ENCODE measurements around the gene SSUH2. TPM values are rescaled to one million over a fixed set of nuclear protein-coding genes. Genes with fewer than 3 reads are reported as not detected.
"Not testable (repeated sequence)": the region's sequence is repeated elsewhere in the genome, so short reads cannot be mapped to it uniquely, and the experiment has no call there.

The SSUH2 gene, protein sequence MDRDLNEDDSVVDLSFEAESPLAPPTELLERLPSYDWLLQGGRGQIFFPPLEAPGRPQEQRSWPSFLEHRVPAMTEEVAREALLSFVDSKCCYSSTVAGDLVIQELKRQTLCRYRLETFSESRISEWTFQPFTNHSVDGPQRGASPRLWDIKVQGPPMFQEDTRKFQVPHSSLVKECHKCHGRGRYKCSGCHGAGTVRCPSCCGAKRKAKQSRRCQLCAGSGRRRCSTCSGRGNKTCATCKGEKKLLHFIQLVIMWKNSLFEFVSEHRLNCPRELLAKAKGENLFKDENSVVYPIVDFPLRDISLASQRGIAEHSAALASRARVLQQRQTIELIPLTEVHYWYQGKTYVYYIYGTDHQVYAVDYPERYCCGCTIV
- polyA plus RNA-seq, result 1 to 10 TPM in 1 of 3 donors, under 1 TPM in 2; 0.10 to 1.9 (median 0.61) TPM

DNA sequence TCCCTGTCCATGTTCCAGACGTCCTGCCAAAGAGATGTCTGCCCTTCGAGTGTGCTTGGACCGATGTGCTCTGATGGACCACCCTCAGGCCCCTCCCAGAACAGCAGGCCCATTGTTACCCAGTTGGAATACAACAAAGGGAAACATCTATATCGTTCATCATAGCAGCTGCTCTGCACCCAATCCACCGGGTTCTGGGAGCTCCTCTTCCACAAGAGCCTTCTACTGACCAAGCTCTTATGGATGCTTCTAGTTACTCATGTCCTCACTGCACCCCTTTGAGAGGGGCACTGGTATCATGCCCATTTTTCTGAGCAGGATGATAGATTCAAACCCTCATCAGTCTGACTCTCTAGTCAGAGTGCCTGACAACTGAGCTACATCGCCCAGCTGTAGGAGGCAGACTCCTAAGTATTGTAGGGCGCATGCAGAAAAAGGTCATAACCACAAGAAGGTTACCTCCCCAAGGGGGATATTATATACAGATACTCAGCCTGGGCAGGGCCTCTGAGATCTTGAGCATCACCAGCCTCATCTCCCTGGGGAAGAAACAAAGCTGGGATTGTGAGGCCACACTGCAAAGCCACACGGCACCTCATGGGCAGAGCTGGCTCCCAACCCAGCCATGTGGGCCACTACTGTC, at the start of gene SSUH2:
SSUH2 (minus strand) TSS at position 51 of the 643 bp plus-strand sequence; CDS start at position 11, 40 bp downstream.
- WGBS, 3 donors, result 73 to 80% (median 80%) methylated on average over 8 of the region's 8 CpGs

DNA sequence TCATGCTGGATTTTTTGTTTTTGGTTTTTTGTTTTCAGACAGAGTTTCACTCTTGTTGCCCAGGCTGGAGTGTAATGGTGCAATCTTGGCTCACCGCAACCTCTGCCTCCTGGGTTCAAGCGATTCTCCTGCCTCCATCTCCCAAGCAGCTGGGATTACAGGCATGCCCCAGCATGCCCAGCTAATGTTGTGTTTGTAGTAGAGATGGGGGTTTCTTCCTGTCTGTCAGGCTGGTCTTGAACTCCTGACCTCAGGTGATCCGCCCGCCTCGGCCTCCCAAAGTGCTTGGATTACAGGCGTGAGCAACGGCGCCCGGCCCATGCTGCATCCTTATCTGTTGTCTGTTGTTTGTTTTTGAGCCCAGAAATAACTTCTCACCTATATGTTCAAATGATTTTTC, 46.7 kb upstream of the SSUH2 start:
- 86 to 91% (median 86%) methylated on average over 9 of the region's 9 CpGs for WGBS, 3 donors
- H3K27ac ChIP-seq (ENCODE audit: low read depth, low read length), result not testable (repeated sequence)

More for the DNA sequence above, at the start of gene SSUH2:
- H3K27ac ChIP-seq (ENCODE audit: low read depth, low read length), result no peak within 1 kb of the TSS

GRCh38 chr3:8684992-8685391, 40.4 kb upstream of the SSUH2 start:
- 78 to 86% (median 84%) methylated on average over 6 of the region's 6 CpGs for WGBS, 3 donors
- H3K27ac ChIP-seq (ENCODE audit: low read depth, low read length), result not testable (repeated sequence)

DNA sequence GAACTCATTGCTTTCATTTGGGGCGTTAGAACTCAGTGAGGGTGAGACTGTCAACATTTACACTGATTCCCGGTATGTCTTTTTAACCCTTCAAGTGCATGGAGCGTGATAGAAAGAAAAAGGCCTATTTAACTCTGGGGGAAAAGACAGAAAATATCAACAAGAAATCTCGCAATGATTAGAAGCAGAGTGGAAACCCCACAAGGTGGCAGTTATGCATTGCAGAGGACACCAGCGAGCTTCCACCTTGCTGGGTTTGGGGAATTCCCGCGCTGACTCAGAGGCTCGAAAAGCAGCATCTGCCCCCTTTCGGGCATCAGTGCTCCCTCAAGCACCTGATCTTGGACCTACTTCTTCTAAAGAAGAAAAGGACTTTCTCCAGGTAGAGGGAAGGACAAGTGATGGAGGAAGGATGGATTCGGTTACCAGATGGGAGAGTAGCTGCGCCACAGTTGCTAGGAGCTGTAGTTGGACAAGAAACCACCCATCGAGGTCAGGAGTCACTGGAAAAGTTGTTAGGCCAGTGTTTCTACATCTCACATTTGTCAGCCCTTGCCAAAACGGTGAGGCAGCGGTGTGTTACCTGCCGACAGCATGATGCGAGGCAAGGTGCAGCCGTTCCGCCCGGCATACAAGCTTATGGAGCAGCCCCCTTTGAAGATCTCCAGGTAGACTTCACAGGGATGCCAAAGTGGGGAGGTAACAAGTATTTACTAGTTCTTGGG, 38.4 kb upstream of the SSUH2 start:
- 68 to 75% (median 73%) methylated on average over 19 of the region's 19 CpGs for WGBS, 3 donors
- not testable (repeated sequence) for H3K27ac ChIP-seq (ENCODE audit: low read depth, low read length)

GRCh38 chr3:8681881-8682538, 37.4 kb upstream of the SSUH2 start:
- not testable (repeated sequence) for H3K27ac ChIP-seq (ENCODE audit: low read depth, low read length)
- 65 to 77% (median 65%) methylated on average over 9 of the region's 9 CpGs for WGBS, 3 donors

DNA sequence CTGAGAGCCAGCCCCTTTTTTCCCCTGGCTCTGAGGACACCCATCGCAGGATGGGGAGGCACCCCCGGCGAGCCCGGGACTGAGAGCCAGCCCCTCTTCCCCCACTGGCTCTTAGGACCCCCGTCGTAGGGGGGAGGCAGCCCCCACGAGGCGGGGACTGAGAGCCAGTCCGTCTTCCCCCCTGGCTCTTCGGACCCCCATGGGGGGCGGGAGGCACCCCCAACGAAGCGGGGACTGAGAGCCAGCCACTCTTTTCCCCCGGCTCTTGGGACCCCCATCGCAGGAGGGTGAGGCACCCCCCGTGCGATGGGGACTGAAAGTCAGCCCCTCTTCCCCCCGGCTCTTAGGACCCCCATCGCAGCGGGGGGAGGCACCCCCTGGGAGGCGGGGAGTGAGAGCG, 36.8 kb upstream of the SSUH2 start:
- 75 to 85% (median 78%) methylated on average over 17 to 22 of the region's 22 CpGs for WGBS, 3 donors
- no peak overlapping the region for H3K27ac ChIP-seq (ENCODE audit: low read depth, low read length)

- not testable (repeated sequence) for H3K27ac ChIP-seq (ENCODE audit: low read depth, low read length)
- 52 to 73% (median 68%) methylated on average over 13 of the region's 13 CpGs for WGBS, 3 donors
These were observed 35.4 kb upstream of the SSUH2 start for GRCh38 chr3:8679817-8680553.

GRCh38 chr3:8678751-8679150, 34.2 kb upstream of the SSUH2 start:
- 7 to 40% methylated on average over 11 to 16 of the region's 19 CpGs; no CpG with 5 or more reads in 1 of the 3 donors for WGBS, 3 donors
- H3K27ac ChIP-seq (ENCODE audit: low read depth, low read length), result no peak overlapping the region

DNA sequence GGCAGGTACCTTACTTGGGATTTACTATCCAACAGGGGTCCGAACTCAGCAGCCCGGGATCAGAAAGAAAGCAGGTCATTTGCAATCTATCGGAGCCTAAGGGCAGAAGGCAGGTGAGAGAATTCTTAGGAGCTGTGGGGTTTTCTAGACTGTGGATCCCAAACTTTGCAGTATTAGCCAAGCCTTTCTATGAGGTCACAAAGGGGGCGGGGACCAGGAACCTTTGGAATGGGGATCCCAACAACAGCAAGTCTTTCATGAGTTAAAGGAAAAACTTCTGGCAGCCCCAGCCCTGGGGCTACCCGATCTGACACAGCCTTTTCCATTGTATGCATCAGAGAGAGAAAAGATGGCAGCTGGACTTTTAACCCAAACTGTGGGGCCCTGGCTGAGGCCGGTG, 32.7 kb upstream of the SSUH2 start:
- WGBS, 3 donors, result 83 to 87% (median 85%) methylated on average over 6 of the region's 6 CpGs
- not testable (repeated sequence) for H3K27ac ChIP-seq (ENCODE audit: low read depth, low read length)

DNA sequence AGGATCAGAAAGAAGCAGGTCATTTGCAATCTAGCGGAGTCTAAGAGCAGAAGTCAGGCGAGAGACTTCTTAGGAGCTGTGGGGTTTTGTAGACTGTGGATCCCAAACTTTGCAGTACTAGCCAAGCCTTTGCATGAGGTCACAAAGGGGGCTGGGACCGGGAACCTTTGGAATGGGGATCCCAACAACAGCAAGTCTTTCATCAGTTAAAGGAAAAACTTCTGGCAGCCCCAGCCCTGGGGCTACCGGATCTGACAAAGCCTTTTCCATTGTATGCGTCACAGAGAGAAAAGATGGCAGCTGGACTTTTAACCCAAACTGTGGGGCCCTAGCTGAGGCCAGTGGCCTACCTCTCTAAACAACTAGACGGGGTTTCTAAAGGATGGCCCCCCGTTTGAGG, 31.0 kb upstream of the SSUH2 start:
- WGBS, 3 donors, result 79 to 87% (median 84%) methylated on average over 7 of the region's 7 CpGs
- not testable (repeated sequence) for H3K27ac ChIP-seq (ENCODE audit: low read depth, low read length)

DNA sequence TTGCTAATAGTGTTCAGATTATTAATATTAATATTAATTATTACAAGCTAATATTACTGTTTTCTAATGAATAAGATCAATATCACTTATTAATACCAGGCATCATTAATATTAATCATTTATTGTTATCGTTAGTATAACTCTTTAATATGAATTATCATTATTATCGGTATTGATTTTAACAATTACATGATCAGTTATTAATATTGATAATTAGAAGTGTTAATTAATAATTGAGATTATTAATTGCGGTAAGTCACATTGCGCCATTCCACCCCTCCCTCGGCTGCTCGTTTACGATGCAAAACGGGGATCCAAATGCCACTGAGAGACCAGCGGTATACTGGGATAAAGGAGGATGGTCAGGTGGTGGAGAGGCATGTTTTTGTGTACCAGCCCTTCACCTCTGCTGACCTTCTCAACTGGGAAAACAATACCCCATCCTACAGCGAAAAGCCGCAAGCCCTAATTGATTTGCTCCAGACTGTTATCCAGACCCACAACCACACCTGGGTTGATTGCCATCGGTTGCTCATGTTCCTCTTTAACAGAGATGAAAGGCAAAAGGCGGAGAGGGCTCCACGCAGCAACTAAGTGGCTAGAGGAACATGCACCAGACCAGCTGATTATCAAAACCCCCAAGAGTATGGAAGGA, 28.6 kb upstream of the SSUH2 start:
- 71 to 94% (median 91%) methylated on average over 14 of the region's 14 CpGs for WGBS, 3 donors
- no peak overlapping the region for H3K27ac ChIP-seq (ENCODE audit: low read depth, low read length)

DNA sequence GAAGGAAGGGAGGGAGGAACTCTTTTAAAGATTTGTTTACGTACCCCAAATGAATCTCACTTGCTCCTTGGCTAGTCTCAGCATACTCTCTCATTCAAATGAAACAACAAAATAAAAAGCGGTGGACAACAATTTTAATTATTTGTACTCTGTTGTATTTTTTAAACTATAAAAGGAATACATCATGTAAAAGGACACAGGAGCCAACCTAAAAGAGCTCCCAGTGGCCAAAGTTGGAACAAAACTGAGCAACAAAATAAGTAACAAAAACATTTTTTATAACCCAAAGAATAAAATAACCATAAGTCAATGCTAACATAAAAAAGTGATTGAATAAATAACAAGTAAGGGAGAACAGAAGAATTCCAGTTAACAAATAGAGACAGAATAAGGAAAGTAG, 24.4 kb upstream of the SSUH2 start:
- 73 to 85% (median 74%) methylated on average over 2 of the region's 2 CpGs for WGBS, 3 donors

GRCh38 chr3:8668216-8668615, 23.6 kb upstream of the SSUH2 start:
- no peak overlapping the region for H3K27ac ChIP-seq (ENCODE audit: low read depth, low read length)

More for the DNA sequence above, 24.4 kb upstream of the SSUH2 start:
- H3K27ac ChIP-seq (ENCODE audit: low read depth, low read length), result no peak overlapping the region

DNA sequence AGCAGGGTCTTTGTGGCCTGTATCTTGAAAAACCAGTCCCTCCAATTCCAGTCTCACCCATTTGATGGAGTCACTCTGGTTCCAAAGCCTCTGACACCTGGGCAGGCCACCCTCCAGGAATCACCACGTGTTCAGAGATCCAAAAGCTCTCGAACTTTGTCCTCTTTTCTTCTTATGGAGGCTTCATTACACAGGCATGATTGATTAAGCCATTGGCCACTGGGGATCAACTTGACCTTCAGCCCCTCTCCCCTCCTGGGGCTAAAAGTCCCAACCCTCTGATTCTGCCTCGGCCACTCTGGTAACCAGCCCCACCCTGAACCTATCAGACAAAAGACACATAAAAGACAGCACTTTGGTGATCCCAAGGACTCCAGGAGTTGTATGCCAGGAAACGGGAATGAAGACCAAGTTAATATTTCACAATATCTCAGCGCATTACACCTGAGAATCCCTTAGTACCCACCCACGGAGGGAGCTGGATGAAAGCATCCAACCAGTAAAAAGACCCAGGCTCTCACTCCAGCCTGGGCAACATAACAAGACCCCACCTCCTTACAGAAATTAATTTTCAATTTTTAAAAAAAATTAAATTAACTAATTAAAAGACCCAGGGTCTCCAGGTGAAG, 23.0 kb upstream of the SSUH2 start:
- WGBS, 3 donors, result 65 to 88% (median 81%) methylated on average over 6 of the region's 6 CpGs
- H3K27ac ChIP-seq (ENCODE audit: low read depth, low read length), result no peak overlapping the region

DNA sequence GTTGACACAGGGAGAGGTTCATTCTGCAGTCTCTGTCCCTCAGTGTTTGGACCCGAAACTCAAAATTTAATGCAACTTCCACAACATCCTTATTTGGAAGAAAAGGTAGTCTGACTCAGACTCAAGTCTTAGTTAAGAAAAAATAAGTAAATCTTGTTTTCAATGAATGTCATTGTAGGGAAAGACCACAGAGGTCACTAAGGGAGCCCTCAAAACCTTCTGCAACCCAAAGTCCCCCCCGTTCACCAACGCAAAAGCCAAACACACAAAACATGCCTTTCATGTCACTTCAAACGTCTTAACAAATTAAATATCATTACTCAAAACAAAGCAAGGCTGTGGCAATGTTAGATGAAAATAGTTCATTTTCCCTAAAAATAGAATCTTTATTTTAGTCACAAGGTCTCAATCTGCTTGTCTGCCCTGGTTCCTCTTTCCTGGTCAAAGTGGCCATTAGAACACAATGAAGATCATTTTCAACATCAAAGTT, 20.9 kb upstream of the SSUH2 start:
- no peak overlapping the region for H3K27ac ChIP-seq (ENCODE audit: low read depth, low read length)
- 47 to 54% (median 54%) methylated on average over 4 of the region's 4 CpGs for WGBS, 3 donors

DNA sequence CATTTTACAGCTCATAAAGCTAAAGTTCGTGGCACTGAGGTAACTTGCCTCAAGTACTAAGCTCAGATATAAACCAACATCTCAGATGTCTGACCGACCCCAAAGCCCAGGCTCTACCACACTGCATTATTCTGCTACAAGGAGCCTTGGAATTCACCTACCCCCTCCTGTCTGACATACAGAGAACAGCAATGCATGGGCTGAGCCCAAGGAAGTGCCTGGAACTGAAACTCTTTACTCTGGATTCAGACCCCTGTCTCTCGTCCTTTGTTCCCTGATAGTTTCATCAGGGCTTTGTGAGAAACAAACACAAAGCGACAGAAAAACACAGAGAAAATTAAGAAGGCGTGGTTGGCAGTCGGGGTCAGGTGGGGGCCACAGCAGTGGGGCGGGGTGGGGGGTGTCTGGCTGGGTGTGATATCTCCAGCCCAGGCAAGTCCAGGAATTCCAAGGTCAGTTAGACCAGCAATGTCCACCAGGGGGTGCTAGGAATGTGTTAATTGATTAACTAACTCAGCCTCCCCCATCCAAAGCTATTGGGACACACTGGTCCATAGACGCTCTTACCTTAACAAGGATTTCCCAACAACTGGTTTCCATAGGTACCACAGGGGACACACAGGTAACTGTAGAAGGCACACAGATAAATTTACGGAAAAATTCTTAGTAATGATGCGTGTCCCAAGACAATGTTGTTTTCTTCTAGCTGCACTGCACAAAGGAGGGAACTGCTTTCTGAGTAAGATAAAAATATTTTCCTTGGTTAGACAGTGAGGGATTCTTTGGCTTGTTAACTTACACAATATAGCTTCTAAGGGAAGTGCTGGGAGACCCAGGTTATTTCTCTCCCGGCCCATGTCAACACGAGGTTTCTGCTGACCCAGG, 18.8 kb upstream of the SSUH2 start:
- H3K27ac ChIP-seq (ENCODE audit: low read depth, low read length), result no peak overlapping the region
- WGBS, 3 donors, result 52 to 68% (median 64%) methylated on average over 12 of the region's 12 CpGs

Measured in adipose tissue (tissue), 3 donors.